GM12874 (cell line): ENCODE measurements around the gene AKAP17A.

ENCODE experiments used
- CTCF ChIP-seq: IDR thresholded peaks from 2 replicates; pipeline ENCODE4 v1.5.1; 2011; ENCODE audit warnings: low read depth, mild to moderate bottlenecking, control low read depth, low read length, moderate library complexity; ENCODE audit not compliant: insufficient read depth

The AKAP17A gene

DNA sequence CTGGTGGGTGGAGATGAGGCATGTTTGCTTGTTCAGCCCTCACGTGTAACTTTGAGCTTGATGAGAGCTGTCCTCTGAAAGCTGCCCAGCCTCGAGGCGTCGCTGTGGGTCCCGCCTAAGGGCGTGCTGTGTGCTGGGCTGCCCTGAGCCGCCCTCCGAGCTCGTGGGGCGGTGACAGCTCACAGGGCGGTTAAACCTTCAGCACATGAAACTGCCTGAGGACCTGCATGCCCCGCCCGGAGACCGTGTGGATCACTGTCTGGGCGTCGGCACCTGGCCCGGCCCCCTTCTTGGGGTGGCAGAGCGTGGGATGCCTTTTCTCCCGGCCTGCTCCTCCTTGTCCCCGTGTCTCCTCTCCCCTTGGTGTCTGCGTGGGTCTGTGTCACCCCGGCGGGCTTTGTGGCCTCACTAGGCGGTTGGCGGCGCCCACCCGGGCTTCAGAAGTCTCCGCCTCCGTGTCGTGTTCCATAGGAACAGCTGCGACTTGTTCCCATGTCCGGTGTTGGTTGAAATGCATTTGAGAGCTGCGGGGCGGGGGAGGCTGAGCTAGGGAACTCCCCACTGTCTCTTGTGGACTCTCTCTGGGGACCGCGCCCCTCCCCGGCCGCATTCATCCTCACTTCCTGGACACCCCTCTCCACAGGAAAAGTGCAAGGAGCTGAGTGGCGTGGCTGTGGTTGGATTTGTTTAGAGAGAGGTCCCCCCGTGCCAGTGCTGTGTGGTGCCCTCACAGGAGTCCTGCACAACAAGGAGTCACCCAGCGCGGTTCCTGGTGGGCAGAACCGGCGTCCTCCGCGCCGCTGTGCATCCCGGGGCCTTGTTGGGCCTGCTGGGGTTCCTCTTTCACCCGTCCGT, 6.8 kb downstream of the AKAP17A start:
- no peak for TF ChIP-seq CTCF

- no peak for TF ChIP-seq CTCF
These were observed 7.7 kb downstream of the AKAP17A start for GRCh38 chrX:1598876-1599790.

DNA sequence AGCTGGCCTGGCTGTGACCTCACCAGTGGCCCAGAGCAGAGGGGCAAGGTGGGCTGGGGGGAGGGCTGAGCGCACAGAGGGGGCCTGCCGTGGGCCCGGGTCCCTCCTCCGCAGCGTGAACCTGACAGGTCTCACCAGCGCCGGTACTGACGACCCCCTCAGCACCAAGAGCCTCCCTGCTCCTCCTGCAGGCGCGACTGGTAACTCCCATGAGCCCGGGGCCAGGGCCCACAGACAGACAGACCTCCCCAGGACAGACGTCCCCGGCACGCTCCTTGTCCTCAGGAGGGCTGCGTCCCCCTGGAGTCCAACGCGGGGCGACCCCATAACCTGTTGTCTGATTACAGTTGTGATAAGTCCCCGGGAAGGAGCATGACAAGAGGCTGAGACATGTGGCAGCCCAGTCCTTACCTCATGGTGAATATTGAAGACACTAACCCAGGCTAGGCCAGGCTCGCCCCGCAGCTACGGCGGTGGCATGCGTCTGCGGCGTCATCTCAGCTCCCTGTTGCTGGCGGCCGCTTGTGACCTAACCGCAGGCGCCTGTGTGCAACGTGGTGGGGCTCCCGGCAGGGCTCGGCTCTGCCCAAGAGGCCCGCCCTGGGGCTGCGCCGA, 8.5 kb downstream of the AKAP17A start:
- TF ChIP-seq CTCF = no peak

DNA sequence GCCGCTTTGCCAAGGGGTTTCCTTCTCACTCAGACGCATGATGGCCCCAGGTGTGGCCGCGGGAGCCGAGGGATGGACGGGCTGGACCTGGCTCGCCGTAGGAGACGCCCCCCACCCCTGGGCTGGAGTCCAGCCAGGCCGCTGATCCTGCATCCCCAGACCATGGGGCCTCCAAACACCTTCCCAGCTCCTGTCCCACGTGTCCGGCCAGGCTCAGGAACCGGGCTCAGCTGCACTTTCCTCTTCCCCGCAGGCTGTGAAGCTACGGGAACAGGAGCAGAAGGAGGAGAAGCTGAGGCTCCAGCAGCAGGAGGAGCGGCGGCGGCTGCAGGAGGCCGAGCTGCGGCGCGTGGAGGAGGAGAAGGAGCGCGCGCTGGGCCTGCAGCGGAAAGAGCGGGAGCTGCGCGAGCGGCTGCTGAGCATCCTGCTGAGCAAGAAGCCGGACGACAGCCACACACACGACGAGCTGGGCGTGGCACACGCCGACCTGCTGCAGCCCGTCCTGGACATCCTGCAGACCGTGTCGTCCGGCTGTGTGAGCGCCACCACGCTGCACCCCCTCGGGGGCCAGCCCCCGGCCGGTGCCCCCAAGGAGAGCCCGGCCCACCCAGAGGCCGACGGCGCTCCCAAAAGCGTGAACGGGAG, 9.1 kb downstream of the AKAP17A start:
- TF ChIP-seq CTCF = no peak

DNA sequence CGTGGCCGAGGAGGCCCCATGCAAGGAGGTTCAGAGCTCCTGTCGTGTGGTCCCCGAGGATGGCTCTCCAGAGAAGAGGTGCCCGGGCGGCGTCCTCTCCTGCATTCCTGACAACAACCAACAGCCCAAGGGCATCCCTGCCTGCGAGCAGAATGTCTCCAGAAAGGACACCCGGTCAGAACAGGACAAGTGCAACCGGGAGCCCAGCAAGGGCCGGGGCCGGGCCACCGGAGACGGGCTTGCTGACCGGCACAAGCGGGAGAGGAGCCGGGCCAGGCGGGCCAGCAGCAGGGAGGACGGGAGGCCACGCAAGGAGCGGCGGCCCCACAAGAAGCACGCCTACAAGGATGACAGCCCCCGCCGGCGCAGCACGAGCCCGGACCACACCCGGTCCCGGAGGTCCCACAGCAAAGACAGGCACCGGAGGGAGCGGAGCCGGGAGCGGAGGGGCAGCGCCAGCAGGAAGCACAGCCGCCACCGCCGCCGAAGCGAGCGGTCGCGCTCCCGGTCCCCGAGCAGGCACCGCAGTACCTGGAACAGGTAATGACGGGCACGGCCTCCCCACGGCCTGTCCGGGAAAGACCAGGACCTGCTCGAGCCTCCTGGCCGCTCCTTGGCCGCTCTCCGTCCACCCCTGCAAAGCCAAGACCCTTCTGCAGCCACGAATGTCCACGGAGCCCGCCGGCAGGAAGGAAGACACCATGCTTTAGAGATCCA, 9.8 kb downstream of the AKAP17A start:
- no peak for TF ChIP-seq CTCF

- no peak for TF ChIP-seq CTCF
These were observed 10.3 kb downstream of the AKAP17A start for GRCh38 chrX:1601768-1602085.
